Naive thymus-derived CD4-positive, alpha-beta T cell (primary cell): Measurements from ENCODE around the gene RTN4. TPM values are rescaled to one million over a fixed set of nuclear protein-coding genes. Genes with fewer than 3 reads are reported as not detected.

ENCODE experiments used
- ATAC-seq: fragments of 150-1000 bp; cut with Tn5 transposase; 2 replicates; pipeline ENCODE4 v1.10.0; 2021; ENCODE audit warnings: mild to moderate bottlenecking, moderate library complexity
- CTCF ChIA-PET: fragments of 350-600 bp; sonication (Branson Sonifier 250); formaldehyde crosslinking; loops from one replicate; lab custom pipeline; 2021; ENCODE audit warnings: antibody characterized with exemption; lab: Charles Lee
- POLR2A ChIA-PET: fragments of 350-600 bp; sonication (Branson Sonifier 250); formaldehyde crosslinking; loops from one replicate; lab custom pipeline; 2021; ENCODE audit warnings: antibody characterized with exemption, inconsistent platforms; lab: Charles Lee
- DNase-seq, 9 donors: peaks; one replicate each; pipeline versions ENCODE4 v3.0.0 to v3.0.0-alpha.2; 2020 to 2022; ENCODE audit warnings: mixed read lengths in 1 of 9
- H3K27ac ChIP-seq: one replicate; pipeline ENCODE4 v1.7.0; 2013; ENCODE audit warnings: mild to moderate bottlenecking, low read depth, low read length, moderate library complexity
- H3K27me3 ChIP-seq, 2 donors: one replicate each; pipeline ENCODE4 v1.7.0; 2013; ENCODE audit warnings: low read length in 2 of 2, mild to moderate bottlenecking in 2 of 2, moderate library complexity in 2 of 2; ENCODE audit not compliant: control insufficient read depth in 2 of 2, insufficient read depth in 2 of 2
- H3K36me3 ChIP-seq, 3 experiments: 1 replicate in 2 of 3; 2 replicates in 1 of 3; pipeline ENCODE4 v1.7.0; 2013; ENCODE audit warnings: low read length in 3 of 3, mild to moderate bottlenecking in 3 of 3, moderate library complexity in 1 of 3; ENCODE audit not compliant: insufficient read depth in 3 of 3, control insufficient read depth in 2 of 3
- H3K4me1 ChIP-seq, 2 donors: one replicate each; pipeline ENCODE4 v1.7.0; 2013; ENCODE audit warnings: low read length in 2 of 2, mild to moderate bottlenecking in 2 of 2, moderate library complexity in 1 of 2; ENCODE audit not compliant: control insufficient read depth in 2 of 2, insufficient read depth in 2 of 2
- H3K4me3 ChIP-seq: 2 replicates; pipeline ENCODE4 v1.7.0; 2013; ENCODE audit warnings: mild to moderate bottlenecking, low read length
- H3K9me3 ChIP-seq, 3 experiments: 1 replicate in 2 of 3; 2 replicates in 1 of 3; pipeline ENCODE4 v1.7.0; 2013; ENCODE audit warnings: low read length in 3 of 3; ENCODE audit not compliant: control insufficient read depth in 2 of 3
- H3K27ac Mint-ChIP-seq, 9 donors: one replicate each; pipeline ENCODE4 v1.8.0; 2020 to 2022; ENCODE audit warnings: mixed read lengths in 9 of 9, mild to moderate bottlenecking in 8 of 9, moderate library complexity in 5 of 9, inconsistent platforms in 2 of 9
- H3K27me3 Mint-ChIP-seq, 5 donors: one replicate each; pipeline ENCODE4 v1.8.0; 2021 to 2022; ENCODE audit warnings: mixed read lengths in 5 of 5, mild to moderate bottlenecking in 1 of 5
- H3K36me3 Mint-ChIP-seq, 5 donors: one replicate each; pipeline ENCODE4 v1.8.0; 2020 to 2022; ENCODE audit warnings: mixed read lengths in 5 of 5, mild to moderate bottlenecking in 3 of 5, inconsistent platforms in 1 of 5
- H3K4me1 Mint-ChIP-seq, 7 donors: one replicate each; pipeline ENCODE4 v1.8.0; 2020 to 2022; ENCODE audit warnings: mixed read lengths in 7 of 7, mild to moderate bottlenecking in 3 of 7, inconsistent platforms in 1 of 7
- H3K4me3 Mint-ChIP-seq, 10 donors: one replicate each; pipeline ENCODE4 v1.8.0; 2020 to 2022; ENCODE audit warnings: mild to moderate bottlenecking in 10 of 10, mixed read lengths in 10 of 10, moderate library complexity in 6 of 10, inconsistent platforms in 2 of 10
- H3K9me3 Mint-ChIP-seq, 11 donors: one replicate each; pipeline ENCODE4 v1.8.0; 2020 to 2022; ENCODE audit warnings: mixed read lengths in 11 of 11, mild to moderate bottlenecking in 4 of 11, inconsistent platforms in 1 of 11, moderate library complexity in 1 of 11
- intact Hi-C, 2 donors: fragments of 100-400 bp; cut with micrococcal nuclease; formaldehyde crosslinking; loops; one replicate each; pipeline ENCODE4 v1.15.1; 2023
- polyA plus RNA-seq, 2 donors: library from polyadenylated mRNA; unstranded; fragments of 300-500 nt; fragmentation: Illumina TruSeq; gene quantifications; one replicate each; pipeline ENCODE4 v1.2.3, GENCODE V29; 2021
- total RNA-seq, 6 experiments: library from RNA in 5 of 6; stranded (reverse) in 5 of 6; gene quantifications; 1 replicate in 5 of 6; 2 replicates in 1 of 6; pipeline ENCODE4 v1.2.3 and lab custom pipeline; 2021 to 2026

The RTN4 gene
- total and polyA plus RNA-seq, 7 experiments from 2014 or later = 59.6 to 126 (median 65.1) TPM

DNA sequence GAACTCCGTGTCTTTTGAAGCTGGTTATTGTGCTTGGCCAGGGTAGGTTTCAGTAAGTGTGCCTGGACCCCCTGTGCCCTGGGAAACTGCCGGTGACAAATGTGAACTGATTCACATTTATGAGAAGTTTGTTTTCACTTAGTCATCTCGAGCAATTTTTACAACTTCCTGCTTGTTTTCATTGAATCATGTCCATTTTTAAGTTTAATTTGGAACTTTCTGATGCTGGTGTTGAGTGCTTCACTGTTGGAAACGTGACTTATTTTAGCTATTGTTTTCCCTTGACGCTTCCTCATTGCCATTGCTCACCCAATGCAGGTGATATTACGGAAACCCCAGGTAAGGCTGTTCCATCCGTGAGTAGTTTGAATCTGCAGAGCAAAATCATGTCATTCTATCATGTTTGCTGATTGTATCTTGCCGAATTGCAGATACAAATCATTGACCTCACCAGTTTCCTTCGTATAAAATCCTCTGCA lies 97.2 kb downstream of the RTN4 start:
- peaks cover 0 to 14% (median 0%) of the 10 kb centered on the region in 7 donors for H3K4me1 Mint-ChIP-seq
- H3K4me3 ChIP-seq = no peak overlapping the region
- no peaks in the 10 kb centered on the region for H3K9me3 ChIP-seq
- no peak overlapping the region for H3K4me3 Mint-ChIP-seq
- intact Hi-C loops = no loop called here
- CTCF ChIA-PET = no interaction called here
- H3K36me3 Mint-ChIP-seq = no peaks in the 10 kb centered on the region
- POLR2A ChIA-PET = no interaction called here
- H3K27me3 ChIP-seq = no peaks in the 10 kb centered on the region
- no peak for ATAC-seq
- no peak overlapping the region for H3K27ac ChIP-seq
- no peaks in the 10 kb centered on the region for H3K36me3 ChIP-seq
- no peak for DNase-seq
- H3K4me1 ChIP-seq = no peaks in the 10 kb centered on the region
- H3K27ac Mint-ChIP-seq = no peak overlapping the region
- H3K9me3 Mint-ChIP-seq = peaks cover 0 to 3% (median 0%) of the 10 kb centered on the region in 11 donors
- H3K27me3 Mint-ChIP-seq = peaks cover 0 to 19% (median 0%) of the 10 kb centered on the region in 5 donors

GRCh38 chr2:54952425-54952824 lies 97.8 kb downstream of the RTN4 start:
- Histone ChIP-seq H3K27ac (no peak overlapping the region), H3K4me1 (no peaks in the 10 kb centered on the region), H3K4me3 (no peak overlapping the region), H3K27me3 (no peaks in the 10 kb centered on the region), H3K36me3 (no peaks in the 10 kb centered on the region), H3K9me3 (no peaks in the 10 kb centered on the region)
- Mint-ChIP-seq H3K27me3 (peaks cover 0 to 21% (median 0%) of the 10 kb centered on the region in 5 donors), H3K36me3 (no peaks in the 10 kb centered on the region), H3K4me1 (peaks cover 0 to 14% (median 0%) of the 10 kb centered on the region in 7 donors), H3K9me3 (peaks cover 0 to 3% (median 0%) of the 10 kb centered on the region in 11 donors), H3K4me3 (no peak overlapping the region), H3K27ac (no peak overlapping the region)
- ChIA-PET POLR2A (no interaction called here), CTCF (no interaction called here)
- intact Hi-C loops = no loop called here
- DNase-seq (no peak), ATAC-seq (no peak)

- H3K4me1 ChIP-seq = no peaks in the 10 kb centered on the region
- H3K27me3 ChIP-seq = no peaks in the 10 kb centered on the region
- Mint-ChIP-seq H3K27ac (no peak overlapping the region), H3K27me3 (peaks cover 0 to 21% (median 0%) of the 10 kb centered on the region in 5 donors), H3K9me3 (peaks cover 0 to 3% (median 0%) of the 10 kb centered on the region in 11 donors), H3K36me3 (no peaks in the 10 kb centered on the region), H3K4me3 (no peak overlapping the region), H3K4me1 (peaks cover 0 to 13% (median 0%) of the 10 kb centered on the region in 7 donors)
- H3K9me3 ChIP-seq = no peaks in the 10 kb centered on the region
- H3K36me3 ChIP-seq = no peaks in the 10 kb centered on the region
- intact Hi-C loops = no loop called here
- no peak overlapping the region for H3K27ac ChIP-seq
- DNase-seq = no peak
- CTCF ChIA-PET = no interaction called here
- POLR2A ChIA-PET = no interaction called here
- ATAC-seq = no peak
- no peak overlapping the region for H3K4me3 ChIP-seq
Measured at GRCh38 chr2:54950811-54951210, 99.4 kb downstream of the RTN4 start.

DNA sequence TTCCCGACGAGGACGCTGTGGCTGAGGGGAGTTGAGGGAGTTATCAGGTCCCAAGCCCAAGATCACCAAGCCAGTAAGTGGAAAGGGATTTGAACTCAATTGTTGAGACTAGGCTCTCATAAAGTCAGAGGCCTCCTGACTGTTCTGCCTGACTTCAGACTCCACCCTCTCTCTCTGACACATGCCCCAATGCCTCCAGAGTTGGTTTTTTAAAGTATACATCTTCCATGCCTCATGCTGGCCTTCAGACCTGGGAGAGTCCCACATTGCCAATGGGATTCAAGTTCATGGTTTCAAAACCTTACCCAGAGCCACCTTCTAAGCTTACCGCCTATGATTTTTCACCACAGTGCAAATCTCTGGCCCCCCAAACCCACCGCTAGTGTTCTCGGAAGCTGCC lies 100.8 kb downstream of the RTN4 start:
- H3K27me3 ChIP-seq = no peaks in the 10 kb centered on the region
- H3K9me3 ChIP-seq = no peaks in the 10 kb centered on the region
- intact Hi-C loops = no loop called here
- no peaks in the 10 kb centered on the region for H3K4me1 ChIP-seq
- Mint-ChIP-seq H3K27ac (no peak overlapping the region), H3K9me3 (peaks cover 0 to 5% (median 0%) of the 10 kb centered on the region in 11 donors), H3K4me1 (peaks cover 0 to 12% (median 4%) of the 10 kb centered on the region in 7 donors), H3K36me3 (peaks cover 0 to 2% (median 0%) of the 10 kb centered on the region in 5 donors), H3K27me3 (peaks cover 0 to 21% (median 0%) of the 10 kb centered on the region in 5 donors), H3K4me3 (no peak overlapping the region)
- no peak for ATAC-seq
- POLR2A ChIA-PET = no interaction called here
- no peak for DNase-seq
- no peak overlapping the region for H3K4me3 ChIP-seq
- no peak overlapping the region for H3K27ac ChIP-seq
- H3K36me3 ChIP-seq = no peaks in the 10 kb centered on the region
- CTCF ChIA-PET = no interaction called here

DNA sequence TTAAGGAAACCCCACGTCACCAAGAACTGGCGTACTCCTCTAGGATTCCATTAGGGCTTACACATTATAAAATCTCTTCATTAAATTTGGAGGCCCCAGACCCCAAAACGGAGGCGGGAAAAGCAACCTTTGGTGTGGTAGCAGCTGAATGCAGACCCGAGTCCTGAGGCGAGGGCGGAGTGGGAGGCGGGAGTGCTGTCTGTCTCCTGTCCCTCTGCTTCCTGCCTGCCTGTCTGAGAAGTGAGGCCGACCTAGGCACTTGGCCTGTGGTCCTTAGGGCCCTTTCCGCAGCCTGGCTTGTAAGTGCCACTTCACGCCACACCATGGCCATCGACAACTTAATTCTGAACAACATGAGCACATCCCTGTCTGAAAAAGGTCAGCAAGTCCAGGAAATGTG lies 102.1 kb downstream of the RTN4 start:
- peaks cover under 1 to 2% of the 10 kb centered on the region in 2 donors for H3K4me1 ChIP-seq
- ChIA-PET POLR2A (no interaction called here), CTCF (no interaction called here)
- no peak overlapping the region for H3K27ac ChIP-seq
- no peaks in the 10 kb centered on the region for H3K36me3 ChIP-seq
- H3K4me3 ChIP-seq = no peak overlapping the region
- DNase-seq (no peak), ATAC-seq (no peak)
- H3K9me3 ChIP-seq = no peaks in the 10 kb centered on the region
- no peak overlapping the region for H3K4me3 Mint-ChIP-seq
- H3K9me3 Mint-ChIP-seq = peaks cover 0 to 5% (median 0%) of the 10 kb centered on the region in 11 donors
- peaks cover 0 to 12% (median 4%) of the 10 kb centered on the region in 7 donors for H3K4me1 Mint-ChIP-seq
- no peaks in the 10 kb centered on the region for H3K27me3 ChIP-seq
- H3K27me3 Mint-ChIP-seq = peaks cover 0 to 21% (median 0%) of the 10 kb centered on the region in 5 donors
- H3K27ac Mint-ChIP-seq = no peak overlapping the region
- intact Hi-C loops = no loop called here
- H3K36me3 Mint-ChIP-seq = peaks cover 0 to 2% (median 0%) of the 10 kb centered on the region in 5 donors

GRCh38 chr2:54947646-54948045 lies 102.6 kb downstream of the RTN4 start:
- intact Hi-C loops = no loop called here
- CTCF ChIA-PET = no interaction called here
- ATAC-seq = no peak
- H3K36me3 ChIP-seq = no peaks in the 10 kb centered on the region
- Mint-ChIP-seq H3K27ac (no peak overlapping the region), H3K4me3 (no peak overlapping the region), H3K9me3 (peaks cover 0 to 5% (median 0%) of the 10 kb centered on the region in 11 donors), H3K4me1 (peaks cover 0 to 12% (median 4%) of the 10 kb centered on the region in 7 donors), H3K36me3 (peaks cover 0 to 2% (median 0%) of the 10 kb centered on the region in 5 donors), H3K27me3 (peaks cover 0 to 21% (median 0%) of the 10 kb centered on the region in 5 donors)
- H3K27ac ChIP-seq = no peak overlapping the region
- no peaks in the 10 kb centered on the region for H3K27me3 ChIP-seq
- H3K4me3 ChIP-seq = no peak overlapping the region
- peaks cover 5 to 7% of the 10 kb centered on the region in 2 donors for H3K4me1 ChIP-seq
- POLR2A ChIA-PET = no interaction called here
- H3K9me3 ChIP-seq = no peaks in the 10 kb centered on the region
- DNase-seq = no peak

- no peaks in the 10 kb centered on the region for H3K9me3 ChIP-seq
- POLR2A ChIA-PET = no interaction called here
- Mint-ChIP-seq H3K36me3 (peaks cover 0 to 2% (median 0%) of the 10 kb centered on the region in 5 donors), H3K4me1 (peaks cover 0 to 12% (median 4%) of the 10 kb centered on the region in 7 donors), H3K9me3 (peaks cover 0 to 5% (median 0%) of the 10 kb centered on the region in 11 donors), H3K4me3 (no peak overlapping the region), H3K27ac (no peak overlapping the region), H3K27me3 (peaks cover 0 to 21% (median 0%) of the 10 kb centered on the region in 5 donors)
- DNase-seq (no peak), ATAC-seq (no peak)
- no peaks in the 10 kb centered on the region for H3K27me3 ChIP-seq
- intact Hi-C loops = no loop called here
- no peaks in the 10 kb centered on the region for H3K36me3 ChIP-seq
- peaks cover 8 to 12% of the 10 kb centered on the region in 2 donors for H3K4me1 ChIP-seq
- CTCF ChIA-PET = no interaction called here
- H3K27ac ChIP-seq = no peak overlapping the region
- H3K4me3 ChIP-seq = no peak overlapping the region
Measured at GRCh38 chr2:54947136-54947535, 103.1 kb downstream of the RTN4 start.
